Measurements from ENCODE around the gene IFNE. TPM values are rescaled to one million over a fixed set of nuclear protein-coding genes. Genes with fewer than 3 reads are reported as not detected.

IFNE gene
- polyA plus RNA-seq, 2 of the 4 experiments (the other 2 are of a cell fraction) = 2.5 to 3.1 TPM

DNA sequence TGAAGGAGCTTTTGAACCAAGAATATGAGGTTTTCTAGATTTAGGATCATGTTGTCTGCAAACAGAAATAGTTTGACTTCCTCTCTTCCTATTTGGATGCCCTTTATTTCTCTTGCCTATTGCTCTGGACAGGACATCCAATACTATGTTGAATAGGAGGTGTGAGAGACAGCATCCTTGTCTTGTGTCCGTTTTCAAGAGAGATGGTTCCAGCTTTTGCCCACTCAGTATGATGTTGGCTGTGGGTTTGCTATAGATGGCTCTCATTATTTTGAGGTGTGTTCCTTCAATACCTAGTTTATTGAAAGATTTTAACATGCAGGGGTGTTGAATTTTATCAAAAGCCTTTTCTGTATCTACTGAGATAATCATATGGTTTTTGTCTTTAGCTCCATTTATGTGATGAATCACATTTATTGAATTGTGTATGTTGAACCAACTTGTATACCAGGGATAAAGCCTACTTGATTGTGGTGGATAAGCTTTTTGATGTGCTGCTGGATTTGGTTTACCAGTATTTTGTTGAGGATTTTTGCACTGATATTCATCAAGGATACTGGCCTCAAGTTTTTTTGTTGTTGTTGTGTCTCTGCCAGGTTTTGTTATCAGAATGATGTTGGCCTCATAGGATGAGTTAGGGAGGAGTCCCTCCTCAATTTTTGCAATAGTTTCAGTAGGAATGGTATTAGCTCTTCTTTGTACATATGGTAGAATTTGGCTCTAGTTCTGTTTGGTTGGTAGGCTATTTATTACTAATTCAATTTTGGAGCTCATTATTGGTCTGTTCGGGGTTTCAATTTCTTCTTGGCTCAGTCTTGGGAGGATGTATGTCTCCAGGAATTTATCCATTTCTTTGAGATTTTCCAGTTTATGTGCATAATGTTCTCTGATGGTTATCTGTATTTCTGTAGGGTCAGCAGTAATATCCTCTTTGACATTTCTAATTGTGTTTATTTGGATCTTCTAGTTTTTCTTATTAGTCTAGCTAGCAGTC, 41.2 kb upstream of the IFNE start:
- ChIA-PET CTCF (interaction anchor here (1.1 kb wide), 1 partner anchor 265 kb away, joined by 3 read pairs; no protein-coding TSS in a partner anchor), POLR2A (no interaction called here)
- FAIRE-seq (no peak), ATAC-seq (no peak), DNase-seq (ENCODE audit: low read depth in 1 of 2, low spot score in 1 of 2) (no peak)
- Histone ChIP-seq H3K27ac (no peak overlapping the region), H3K4me3 (no peak overlapping the region), H3K4me2 (no peak overlapping the region), H3K4me1 (peaks cover 17% of the 10 kb centered on the region; the same call in 1 of the 3 replicates), H3K9me3 (peaks cover 56% of the 10 kb centered on the region)
- 88% methylated on average over 2 of the region's 2 CpGs for WGBS (ENCODE audit: missing lambda C conversion rate)
- TF ChIP-seq CHD2 (IDR thresholded peaks at IDR 0.05; ENCODE audit: low read length, partially characterized antibody) = peak; percentile 18
- TF ChIP-seq NR3C1 (IDR thresholded peaks at IDR 0.05) = no peak
- TF ChIP-seq GATA3 (IDR thresholded peaks at IDR 0.05; ENCODE audit: borderline replicate concordance) = no peak
- TF ChIP-seq, protein P1, sequence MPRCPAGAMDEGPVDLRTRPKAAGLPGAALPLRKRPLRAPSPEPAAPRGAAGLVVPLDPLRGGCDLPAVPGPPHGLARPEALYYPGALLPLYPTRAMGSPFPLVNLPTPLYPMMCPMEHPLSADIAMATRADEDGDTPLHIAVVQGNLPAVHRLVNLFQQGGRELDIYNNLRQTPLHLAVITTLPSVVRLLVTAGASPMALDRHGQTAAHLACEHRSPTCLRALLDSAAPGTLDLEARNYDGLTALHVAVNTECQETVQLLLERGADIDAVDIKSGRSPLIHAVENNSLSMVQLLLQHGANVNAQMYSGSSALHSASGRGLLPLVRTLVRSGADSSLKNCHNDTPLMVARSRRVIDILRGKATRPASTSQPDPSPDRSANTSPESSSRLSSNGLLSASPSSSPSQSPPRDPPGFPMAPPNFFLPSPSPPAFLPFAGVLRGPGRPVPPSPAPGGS (IDR thresholded peaks at IDR 0.05) = no peak
- TF ChIP-seq CBX2 (IDR thresholded peaks at IDR 0.05; ENCODE audit: borderline replicate concordance, low read depth) = no peak
- TF ChIP-seq CTCF (IDR thresholded peaks at IDR 0.05) = no peak
- no peak for TF ChIP-seq CHD4 (IDR thresholded peaks at IDR 0.05; ENCODE audit: borderline replicate concordance)
- no peak for TF ChIP-seq RCOR1 (IDR thresholded peaks at IDR 0.05; ENCODE audit: low read depth, low read length)
- peak; percentile 91 for TF ChIP-seq POLR2AphosphoS2 (conservative IDR thresholded peaks at IDR 0.05; ENCODE audit: low read length)
- peak; percentile 71 for TF ChIP-seq MAFK (IDR thresholded peaks at IDR 0.05; ENCODE audit: partially characterized antibody)
- TF ChIP-seq RARB (CRISPR knock-in tag; IDR thresholded peaks at IDR 0.05) = no peak

GRCh38 chr9:21522348-21522747, 40.2 kb upstream of the IFNE start:
- no peak for FAIRE-seq
- H3K4me2 ChIP-seq = no peak overlapping the region
- 94% methylated on average over 4 of the region's 4 CpGs for WGBS (ENCODE audit: missing lambda C conversion rate)
- peaks cover 47% of the 10 kb centered on the region for H3K9me3 ChIP-seq
- DNase-seq (ENCODE audit: low read depth in 1 of 2, low spot score in 1 of 2) = no peak
- peaks cover 27% of the 10 kb centered on the region; the same call in 1 of the 3 replicates for H3K4me1 ChIP-seq
- ATAC-seq = no peak
- TF ChIP-seq HOXA7 (CRISPR knock-in tag; IDR thresholded peaks at IDR 0.05) (no peak), NR3C1 (IDR thresholded peaks at IDR 0.05) (no peak), POLR2AphosphoS2 (conservative IDR thresholded peaks at IDR 0.05; ENCODE audit: low read length) (0 out of 2 replicates have a peak, but pooled peaks have one; percentile 0), TFCP2L1 (CRISPR knock-in tag; IDR thresholded peaks at IDR 0.05) (no peak), SMC3 (IDR thresholded peaks at IDR 0.05) (no peak), ZSCAN20 (CRISPR knock-in tag; IDR thresholded peaks at IDR 0.05) (no peak), ZC3H11A (IDR thresholded peaks at IDR 0.05) (no peak), EHMT2 (IDR thresholded peaks at IDR 0.05; ENCODE audit: low read depth) (no peak), JUN (IDR thresholded peaks at IDR 0.05) (0 out of 5 replicates have a peak, but pooled peaks of 1 of the 2 experiments have one; percentile 13), HEYL (CRISPR knock-in tag; IDR thresholded peaks at IDR 0.05) (no peak), FOSB (CRISPR knock-in tag; IDR thresholded peaks at IDR 0.05) (no peak), JUNB (IDR thresholded peaks at IDR 0.05) (no peak)
- TF ChIP-seq, protein P1 (IDR thresholded peaks at IDR 0.05) = no peak
- ChIA-PET CTCF (interaction anchor here (1.1 kb wide), 1 partner anchor 266 kb away, joined by 3 read pairs; no protein-coding TSS in a partner anchor), POLR2A (no interaction called here)
- H3K4me3 ChIP-seq = no peak overlapping the region
- no peak overlapping the region for H3K27ac ChIP-seq
